BJ (cell line): ENCODE data around the gene CPOX. TPM values are rescaled to one million over a fixed set of nuclear protein-coding genes. Genes with fewer than 3 reads are reported as not detected.

Experiments
- CTCF ChIA-PET: fragments of 350-600 bp; formaldehyde crosslinking; extraction: SDS; loops from one replicate; lab custom pipeline; 2021; ENCODE audit warnings: antibody characterized with exemption, inconsistent platforms; lab: Yijun Ruan, JAX
- POLR2A ChIA-PET: fragments of 300-600 bp; sonication (Branson Sonifier 250); formaldehyde crosslinking; extraction: SDS; loops from one replicate; lab custom pipeline; 2021; ENCODE audit warnings: antibody characterized with exemption; lab: Charles Lee
- DNase-seq: peaks from one replicate; pipeline ENCODE4 v3.0.0-alpha.2; 2011; ENCODE audit warnings: low read depth
- H3K27me3 ChIP-seq: 2 replicates; pipeline ENCODE4 v1.6.0; 2011; ENCODE audit warnings: low read length; ENCODE audit not compliant: control insufficient read depth, insufficient read depth
- H3K36me3 ChIP-seq: 2 replicates; pipeline ENCODE4 v1.5.1; 2011; ENCODE audit warnings: low read length; ENCODE audit not compliant: control insufficient read depth, insufficient read depth
- H3K4me3 ChIP-seq: 2 replicates; pipeline ENCODE4 v1.5.1; 2011; ENCODE audit warnings: low read depth, mild to moderate bottlenecking, control low read depth, low read length
- CTCF ChIP-seq: IDR thresholded peaks from 2 replicates; pipeline ENCODE4 v1.5.1; 2011; ENCODE audit warnings: low read depth, mild to moderate bottlenecking, control low read depth, inconsistent platforms, low read length, moderate library complexity; ENCODE audit not compliant: insufficient read depth
- polyA plus RNA-seq: library from polyadenylated mRNA; depleted of rRNA; stranded (reverse); fragments of >200 nt; gene quantifications from 2 replicates; pipeline ENCODE4 v1.2.3, GENCODE V29; 2011

The CPOX gene
- polyA plus RNA-seq, 1 experiment, result 11.1 TPM

GRCh38 chr3:98548544-98548943 is 44.9 kb downstream of the CPOX start:
- TF ChIP-seq CTCF, result no peak
- no peaks in the 10 kb centered on the region for H3K36me3 ChIP-seq
- peaks cover 6% of the 10 kb centered on the region; the same call in 1 of the 2 replicates for H3K27me3 ChIP-seq
- no peak for DNase-seq
- ChIA-PET POLR2A (no interaction called here), CTCF (no interaction called here)
- no peak overlapping the region for H3K4me3 ChIP-seq

- no peak for TF ChIP-seq CTCF
- POLR2A ChIA-PET, result no interaction called here
- peaks cover 3% of the 10 kb centered on the region for H3K27me3 ChIP-seq
- no peak overlapping the region for H3K4me3 ChIP-seq
- no peak for DNase-seq
- H3K36me3 ChIP-seq, result no peaks in the 10 kb centered on the region
- CTCF ChIA-PET, result interaction anchor here (0.7 to 1.0 kb wide), 2 partner anchors 14 to 57 kb away, joined by 3 read pairs; no protein-coding TSS in a partner anchor
Observed at GRCh38 chr3:98545940-98546339, 47.5 kb downstream of the CPOX start.

GRCh38 chr3:98542623-98543022 is 50.8 kb downstream of the CPOX start:
- no peaks in the 10 kb centered on the region; the same call in 1 of the 2 replicates for H3K27me3 ChIP-seq
- no peak for TF ChIP-seq CTCF
- DNase-seq, result no peak
- H3K4me3 ChIP-seq, result no peak overlapping the region
- ChIA-PET CTCF (no interaction called here), POLR2A (no interaction called here)
- no peaks in the 10 kb centered on the region for H3K36me3 ChIP-seq

GRCh38 chr3:98541695-98542094 is 51.7 kb downstream of the CPOX start:
- DNase-seq, result no peak
- H3K4me3 ChIP-seq, result no peak overlapping the region
- CTCF ChIA-PET, result no interaction called here
- TF ChIP-seq CTCF, result no peak
- POLR2A ChIA-PET, result no interaction called here
- H3K27me3 ChIP-seq, result no peaks in the 10 kb centered on the region; the same call in 1 of the 2 replicates
- no peaks in the 10 kb centered on the region for H3K36me3 ChIP-seq

- TF ChIP-seq CTCF, result no peak
- H3K4me3 ChIP-seq, result no peak overlapping the region
- H3K27me3 ChIP-seq, result no peaks in the 10 kb centered on the region; the same call in 1 of the 2 replicates
- H3K36me3 ChIP-seq, result no peaks in the 10 kb centered on the region
- no peak for DNase-seq
- ChIA-PET CTCF (interaction anchor here (0.9 kb wide), 1 partner anchor 61 kb away, joined by 3 read pairs; no protein-coding TSS in a partner anchor), POLR2A (no interaction called here)
Observed at GRCh38 chr3:98540346-98540745, 53.1 kb downstream of the CPOX start.
